Inferior parietal cortex (tissue), 1 donor: ENCODE data around the gene NYAP2.

Experiments
- DNase-seq: peaks from one replicate; pipeline ENCODE4 v3.0.0-alpha.2; 2016; ENCODE audit errors: extremely low spot score

Gene NYAP2

DNA sequence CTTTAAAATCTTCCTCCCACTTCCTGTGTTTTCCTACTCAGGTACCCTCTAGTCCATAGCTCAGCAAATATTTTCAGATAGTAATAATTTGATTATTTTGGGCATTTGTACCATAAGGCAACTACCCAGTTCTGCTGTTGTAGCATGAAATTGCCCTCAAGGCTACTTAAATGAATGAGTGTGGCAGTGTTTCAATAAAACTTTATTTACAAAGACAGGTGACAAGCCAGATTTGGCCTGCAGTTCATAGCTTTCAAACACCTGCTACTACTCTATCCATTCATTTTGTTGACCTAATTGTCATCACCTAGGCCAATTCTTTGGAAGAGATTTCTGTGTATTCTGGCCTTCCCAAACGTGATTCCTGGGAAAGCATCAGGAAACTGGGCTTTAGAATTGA, 28.9 kb downstream of the NYAP2 start:
- no peak for DNase-seq

- DNase-seq = peak; percentile 68
Measured at GRCh38 chr2:225429717-225430116, 30.2 kb downstream of the NYAP2 start.

DNA sequence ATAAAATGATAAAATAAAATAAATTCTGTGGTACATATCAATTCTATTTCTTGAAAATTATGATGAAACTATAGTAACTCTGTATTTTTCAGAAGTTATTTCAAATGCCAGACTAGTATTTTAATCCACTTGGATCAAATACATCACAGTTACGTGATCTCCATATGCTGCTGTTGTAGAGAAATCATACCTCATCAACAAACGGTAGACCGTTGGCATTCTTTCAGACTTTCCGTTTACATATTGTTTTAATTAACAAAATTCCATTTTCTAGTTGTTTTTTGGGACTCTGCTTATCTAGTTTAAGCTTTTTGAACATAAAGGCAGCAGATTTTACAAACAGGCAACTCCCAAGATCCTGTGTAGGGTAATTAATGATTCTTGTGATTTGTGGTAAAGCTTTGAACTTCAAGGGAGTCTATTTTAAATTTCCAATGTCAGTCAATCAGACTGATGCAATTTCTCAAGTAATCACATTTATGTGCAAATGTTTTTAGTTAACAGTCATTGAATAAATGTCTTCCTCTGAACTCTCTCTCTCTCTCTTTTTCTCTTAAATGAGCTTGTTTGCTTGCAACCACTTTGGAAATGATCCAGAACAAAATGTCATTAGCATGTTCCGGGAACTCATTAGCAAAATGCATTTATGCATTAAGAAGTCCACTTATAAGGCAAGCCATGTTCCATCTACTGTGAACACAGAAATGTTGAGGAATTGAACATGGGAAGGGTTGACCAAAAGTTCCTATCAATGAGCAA, 31.8 kb downstream of the NYAP2 start:
- no peak for DNase-seq

DNA sequence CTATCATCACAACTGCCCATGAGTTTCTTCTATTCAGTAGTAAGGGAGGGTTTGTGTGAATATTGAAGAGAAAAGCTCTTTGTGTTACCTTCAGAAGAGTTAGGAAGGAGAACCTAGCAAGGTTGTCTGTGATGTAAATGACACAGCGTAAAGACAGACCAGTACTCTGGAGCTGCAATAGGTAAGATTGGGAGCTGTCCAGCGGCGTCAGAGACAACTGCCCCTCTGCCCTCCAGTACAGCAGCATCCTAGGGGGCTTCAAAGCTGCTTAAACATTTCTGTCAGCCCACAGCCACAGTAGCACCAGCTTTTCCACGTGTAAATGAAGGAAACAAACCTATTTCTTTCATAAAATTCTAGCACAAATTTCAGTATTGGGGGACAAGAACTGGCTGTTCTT, 34.5 kb downstream of the NYAP2 start:
- DNase-seq = no peak

- DNase-seq = no peak
Measured at GRCh38 chr2:225437319-225437718, 37.8 kb downstream of the NYAP2 start.

GRCh38 chr2:225438248-225438647, 38.7 kb downstream of the NYAP2 start:
- DNase-seq = no peak

GRCh38 chr2:225452677-225453076, 53.2 kb downstream of the NYAP2 start:
- DNase-seq = no peak

DNA sequence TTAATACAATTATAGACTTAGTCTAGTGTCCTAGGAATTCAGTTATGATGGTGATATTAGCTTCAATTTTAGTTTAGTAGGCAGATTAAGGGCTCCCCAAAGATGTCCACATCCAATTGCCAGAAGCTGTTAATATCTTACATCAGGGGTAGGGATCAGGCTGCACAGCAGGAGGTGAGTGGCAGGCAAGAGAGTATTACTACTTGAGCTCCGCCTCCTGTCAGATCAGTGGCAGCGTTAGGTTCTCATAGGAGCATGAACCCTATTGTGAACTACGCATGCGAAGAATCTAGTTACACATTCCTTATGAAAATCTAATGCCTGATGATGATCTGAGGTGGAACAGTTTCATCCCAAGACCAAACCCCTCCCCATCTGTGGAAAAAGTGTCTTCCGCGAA, 54.9 kb downstream of the NYAP2 start:
- no peak for DNase-seq

DNA sequence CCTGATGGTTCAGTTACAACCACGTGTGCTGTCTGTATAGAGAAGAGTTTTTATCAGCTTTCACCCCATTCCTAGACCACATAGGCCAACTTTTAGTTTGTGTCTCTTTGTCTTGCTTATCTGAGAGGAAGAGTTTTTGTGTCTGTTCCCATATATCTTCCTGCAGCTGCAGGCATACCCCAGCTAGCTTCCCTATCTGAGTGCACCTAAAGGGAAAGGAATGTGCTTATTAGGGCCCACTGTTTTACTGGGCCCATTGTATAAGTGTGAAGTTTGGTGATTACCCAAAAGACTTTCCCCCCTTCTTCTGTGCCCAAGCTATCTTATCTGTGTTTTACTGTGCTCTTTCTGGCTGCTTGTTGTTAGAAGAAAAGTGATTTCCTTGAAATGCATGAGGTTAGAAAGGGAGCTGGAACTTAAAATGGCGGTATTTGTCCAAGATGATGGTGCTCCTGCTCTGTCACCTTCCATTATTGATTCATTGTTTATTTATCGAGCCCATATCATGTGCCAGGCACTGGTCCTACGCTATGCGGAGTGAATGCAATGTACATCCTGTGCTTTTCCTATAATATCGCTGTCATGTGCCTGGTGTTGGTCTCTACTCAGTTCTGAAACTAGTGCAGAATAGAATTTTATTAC, 57.2 kb downstream of the NYAP2 start:
- no peak for DNase-seq

DNA sequence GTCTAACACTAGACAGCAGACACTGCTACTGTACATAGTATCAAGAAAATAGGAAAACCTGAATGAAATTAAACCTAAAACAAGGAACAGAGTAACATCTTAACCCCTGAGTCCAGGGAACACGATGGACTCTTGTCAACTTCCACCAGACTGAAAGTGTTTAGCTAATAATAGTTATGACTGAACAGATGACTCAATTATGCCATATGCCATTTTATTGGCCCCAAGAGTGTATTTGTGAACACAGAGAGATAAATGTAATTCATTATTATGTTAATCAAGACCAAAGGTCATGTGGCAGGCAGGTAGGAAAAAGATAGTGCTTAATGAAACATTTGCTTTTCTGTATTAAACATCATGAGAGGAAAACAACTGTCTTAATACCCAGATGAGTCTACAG, 58.0 kb downstream of the NYAP2 start:
- DNase-seq = no peak

- DNase-seq = no peak
Measured at GRCh38 chr2:225458431-225459117, 59.1 kb downstream of the NYAP2 start.

DNA sequence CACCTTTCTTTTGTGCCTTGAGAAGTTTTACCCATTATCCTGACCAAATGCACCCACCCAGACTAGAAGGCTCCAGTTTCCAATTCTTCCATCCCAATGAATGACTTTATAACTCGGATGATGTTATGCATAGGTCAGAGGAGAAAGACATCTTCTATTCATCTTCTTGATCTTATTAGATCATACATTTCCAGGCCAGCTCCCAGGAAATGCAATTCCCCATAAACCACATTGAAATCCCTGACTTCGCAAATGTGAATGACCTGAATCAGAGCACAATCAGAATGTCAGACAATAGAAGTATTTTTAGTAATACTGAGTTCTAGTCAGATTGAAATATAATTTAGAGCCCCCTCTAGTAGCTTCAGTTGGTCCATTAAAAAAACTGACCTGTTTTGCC, 62.9 kb downstream of the NYAP2 start:
- no peak for DNase-seq

GRCh38 chr2:225462945-225463344, 63.4 kb downstream of the NYAP2 start:
- DNase-seq = no peak

DNA sequence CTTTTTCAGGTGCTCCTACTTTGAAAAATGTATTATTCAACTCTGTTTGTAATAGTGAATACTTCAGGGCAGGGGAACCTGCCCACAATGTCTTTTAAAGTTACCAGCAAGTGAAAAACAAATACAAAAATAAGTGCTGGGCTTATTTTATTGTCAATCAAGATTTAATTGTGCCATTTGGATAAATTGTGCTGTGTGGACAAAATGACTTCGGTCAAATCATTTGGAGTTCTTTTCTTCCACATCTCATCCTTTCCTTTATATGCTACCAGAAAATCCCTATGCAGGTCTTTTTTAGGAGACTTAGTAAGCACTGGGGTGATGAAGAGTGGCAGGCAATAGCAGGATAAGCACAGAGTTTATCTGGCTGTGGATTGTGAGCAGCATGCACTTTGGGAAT, 63.9 kb downstream of the NYAP2 start:
- no peak for DNase-seq

- DNase-seq = no peak
Measured at GRCh38 chr2:225464346-225465025, 65.0 kb downstream of the NYAP2 start.

- no peak for DNase-seq
Measured at GRCh38 chr2:225465827-225466226, 66.3 kb downstream of the NYAP2 start.

DNA sequence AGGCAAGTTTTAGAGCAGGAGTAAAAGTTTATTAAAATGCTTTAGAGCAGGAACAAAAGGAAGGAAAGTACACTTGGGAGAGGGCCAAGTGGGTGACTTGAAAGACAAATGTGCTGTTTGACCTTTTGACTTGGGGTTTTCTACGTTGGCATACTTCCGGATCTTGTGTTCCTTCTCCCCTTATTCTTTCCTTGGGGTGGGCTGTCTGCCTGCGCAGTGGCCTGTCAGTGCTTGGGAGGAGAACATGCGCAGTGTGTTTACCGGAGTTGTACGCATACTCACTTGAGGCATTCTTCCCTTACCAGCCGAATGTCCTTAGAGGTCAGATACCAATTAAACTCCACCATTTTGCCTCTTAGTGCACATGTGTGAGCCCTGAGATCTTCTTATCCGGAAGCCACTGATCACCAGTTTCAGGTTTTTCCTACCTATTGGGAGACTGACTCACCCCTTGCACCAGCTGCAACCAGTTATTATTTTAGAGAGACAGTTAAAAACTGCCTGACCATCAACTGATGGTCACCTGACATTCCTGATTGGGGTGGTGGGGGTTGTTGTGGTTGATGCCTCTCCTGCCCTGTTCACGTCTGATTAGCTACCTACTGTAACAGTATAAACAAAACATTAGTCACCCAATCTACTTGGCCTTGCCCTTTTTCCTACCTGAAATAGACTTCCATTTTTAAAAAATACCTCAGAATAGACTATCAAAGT, 67.5 kb downstream of the NYAP2 start:
- DNase-seq = no peak

DNA sequence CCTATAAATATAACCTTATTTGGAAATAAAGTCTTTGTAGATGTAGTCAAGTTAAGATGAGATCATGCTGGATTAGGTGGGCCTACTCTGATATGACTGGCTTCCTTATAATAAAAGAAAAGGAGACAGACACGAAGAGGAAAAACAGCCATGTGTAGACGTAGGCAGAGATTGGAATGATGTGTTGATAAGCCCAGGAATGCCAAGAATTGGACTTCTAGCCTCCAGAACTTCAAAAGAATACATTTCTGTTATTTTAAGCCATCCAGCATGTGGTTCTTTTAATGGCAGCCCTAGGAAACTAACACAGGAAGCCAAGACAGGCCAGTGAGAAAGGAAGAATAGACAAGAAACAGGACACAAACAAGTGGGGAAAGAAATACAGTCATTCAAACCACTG, 68.6 kb downstream of the NYAP2 start:
- no peak for DNase-seq

DNA sequence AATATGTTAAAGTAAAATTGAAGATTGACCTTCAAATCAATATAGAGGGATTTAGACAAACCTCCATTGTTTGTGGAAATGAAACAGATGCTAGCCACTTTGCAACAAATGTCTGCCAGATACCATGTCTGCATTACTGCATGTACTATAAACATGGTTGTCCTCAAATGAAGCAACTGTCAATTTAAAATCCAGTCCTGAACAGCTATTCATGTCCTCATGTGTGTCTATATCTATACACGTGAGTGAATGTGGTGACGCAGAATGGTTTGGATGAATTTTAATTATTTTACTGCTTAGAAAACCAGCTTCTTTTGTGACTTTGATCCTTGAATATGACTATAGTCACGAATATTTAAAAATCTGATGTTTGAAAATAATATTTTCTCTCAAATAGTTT, 71.5 kb downstream of the NYAP2 start:
- DNase-seq = no peak

GRCh38 chr2:225471482-225471881, 72.0 kb downstream of the NYAP2 start:
- no peak for DNase-seq

- no peak for DNase-seq
Measured at GRCh38 chr2:225472161-225472560, 72.7 kb downstream of the NYAP2 start.

- DNase-seq = no peak
Measured at GRCh38 chr2:225479386-225479785, 79.9 kb downstream of the NYAP2 start.
